Panc1 (cell line): ENCODE measurements around the gene SPTBN1. TPM values are rescaled to one million over a fixed set of nuclear protein-coding genes. Genes with fewer than 3 reads are reported as not detected.

Source experiments
- ATAC-seq: fragments of 200-7000 bp; cut with Tn5 transposase; 2 replicates; pipeline ENCODE4 v1.9.1; 2020; ENCODE audit warnings: mild to moderate bottlenecking, moderate library complexity
- BruUV-seq: library from RNA; stranded (reverse); fragments of 400-500 nt; replicated peaks from 2 replicates; lab custom pipeline; 2021; lab: Mats Ljungman, UMichigan
- CTCF ChIA-PET: fragments of 300-600 bp; sonication (Branson Sonifier 250); formaldehyde crosslinking; loops from one replicate; lab custom pipeline; 2022; ENCODE audit warnings: antibody characterized with exemption; lab: Charles Lee
- POLR2A ChIA-PET: fragments of 300-600 bp; sonication (Branson Sonifier 250); formaldehyde crosslinking; loops from one replicate; lab custom pipeline; 2022; ENCODE audit warnings: antibody characterized with exemption; lab: Charles Lee
- DNase-seq: peaks from one replicate; pipeline ENCODE4 v3.0.0-alpha.2; 2010; ENCODE audit warnings: low read depth, low spot score
- H3K27ac ChIP-seq: 2 replicates; pipeline ENCODE4 v1.5.1; 2011; ENCODE audit warnings: mild to moderate bottlenecking, low read length, inconsistent platforms
- H3K27me3 ChIP-seq: fragments of 200-500 bp; sonication (Bioruptor generic); 2 replicates; pipeline ENCODE4 v1.6.0; 2014; ENCODE audit warnings: low read length, inconsistent platforms; ENCODE audit not compliant: control insufficient read depth, insufficient read depth
- H3K36me3 ChIP-seq: fragments of 200-500 bp; sonication (Bioruptor generic); 2 replicates; pipeline ENCODE4 v1.5.1; 2014; ENCODE audit warnings: inconsistent platforms, mild to moderate bottlenecking, low read length, moderate library complexity; ENCODE audit not compliant: control insufficient read depth, insufficient read depth
- H3K4me1 ChIP-seq: 2 replicates; pipeline ENCODE4 v1.5.1; 2011; ENCODE audit warnings: inconsistent platforms, mild to moderate bottlenecking, low read length, moderate library complexity; ENCODE audit not compliant: control insufficient read depth, insufficient read depth
- H3K4me3 ChIP-seq, 2 experiments: 2 replicates each; pipeline ENCODE4 v1.5.1; 2011 to 2012; ENCODE audit warnings: low read depth in 2 of 2, low read length in 2 of 2, mild to moderate bottlenecking in 2 of 2, inconsistent platforms in 1 of 2, moderate library complexity in 1 of 2
- H3K9me3 ChIP-seq: fragments of 200-500 bp; sonication (Bioruptor generic); 2 replicates; pipeline ENCODE4 v1.5.1; 2014; ENCODE audit warnings: low read depth, mild to moderate bottlenecking, inconsistent platforms, low read length, moderate library complexity; ENCODE audit not compliant: control insufficient read depth, insufficient read depth
- POLR2AphosphoS5 ChIP-seq: IDR thresholded peaks from 2 replicates; pipeline ENCODE4 v1.6.1; 2012; ENCODE audit warnings: mild to moderate bottlenecking, low read depth, low read length, moderate library complexity
- SIN3A ChIP-seq: IDR thresholded peaks from 2 replicates; pipeline ENCODE4 v1.6.1; 2012; ENCODE audit warnings: low read depth, mild to moderate bottlenecking, low read length, moderate library complexity, borderline replicate concordance; ENCODE audit not compliant: insufficient read depth
- TCF7L2 ChIP-seq: IDR thresholded peaks from 2 replicates; pipeline ENCODE4 v1.6.1; 2011; ENCODE audit warnings: mild to moderate bottlenecking, low read depth, low read length, inconsistent platforms
- in situ Hi-C: cut with HindIII; loops from 2 replicates; pipeline ENCODE4 v1.10.0; 2016; ENCODE audit warnings: low sequenced_read_pairs, low pct_unique_long_range_greater_than_20kb
- intact Hi-C: fragments of 100-400 bp; cut with micrococcal nuclease; formaldehyde crosslinking; loops from one replicate; pipeline ENCODE4 v1.10.0; 2022; ENCODE audit not compliant: unreplicated experiment
- total RNA-seq: library from RNA; stranded (reverse); gene quantifications from one replicate; pipeline ENCODE4 v1.2.1, GENCODE V29; 2021; ENCODE audit not compliant: unreplicated experiment
- TF ChIP-seq, protein P1 (sequence below): fragments of 450-650 bp; IDR thresholded peaks from 2 replicates; pipeline ENCODE4 v1.5.1; 2017; ENCODE audit warnings: mild to moderate bottlenecking
- TF ChIP-seq, protein P2 (sequence below), 2 experiments: IDR thresholded peaks; 2 replicates each; pipeline ENCODE4 v1.6.1; 2011 to 2012; ENCODE audit warnings: low read depth in 2 of 2, control low read depth in 1 of 2, low read length in 1 of 2, mild to moderate bottlenecking in 1 of 2, moderate library complexity in 1 of 2; ENCODE audit not compliant: insufficient read depth in 1 of 2

The SPTBN1 gene
- total RNA-seq, 1 experiment from 2014 or later, result 169 TPM

DNA sequence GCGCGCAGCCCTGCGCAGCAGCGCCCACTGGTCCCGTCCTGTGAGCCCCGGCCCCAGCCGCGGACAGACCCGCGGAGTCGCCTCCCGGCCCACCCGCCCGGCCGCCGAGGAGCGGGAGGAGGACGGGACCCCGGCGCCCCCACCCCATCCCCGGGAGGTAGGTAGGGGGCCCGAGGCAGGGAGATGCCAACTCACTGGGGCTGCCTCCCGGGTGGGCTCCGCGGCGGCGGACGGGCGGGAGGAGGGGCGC is 160 bp downstream of the SPTBN1 start:
- in situ Hi-C loops (no loop called here), intact Hi-C loops (loop anchor here (10.0 kb wide), 1 partner anchor 99 kb away; no protein-coding TSS in a partner anchor)
- no peaks in the 10 kb centered on the region; the same call in 1 of the 2 replicates for H3K36me3 ChIP-seq
- no TSS peak for BruUV-seq
- ChIA-PET POLR2A (no interaction called here), CTCF (no interaction called here)
- H3K4me1 ChIP-seq, result peaks cover 26% of the 10 kb centered on the region
- no peak for DNase-seq
- TF ChIP-seq TCF7L2 (no peak), SIN3A (0 out of 2 replicates have a peak, but pooled peaks have one; percentile 28), POLR2AphosphoS5 (no peak)
- TF ChIP-seq, protein P1, sequence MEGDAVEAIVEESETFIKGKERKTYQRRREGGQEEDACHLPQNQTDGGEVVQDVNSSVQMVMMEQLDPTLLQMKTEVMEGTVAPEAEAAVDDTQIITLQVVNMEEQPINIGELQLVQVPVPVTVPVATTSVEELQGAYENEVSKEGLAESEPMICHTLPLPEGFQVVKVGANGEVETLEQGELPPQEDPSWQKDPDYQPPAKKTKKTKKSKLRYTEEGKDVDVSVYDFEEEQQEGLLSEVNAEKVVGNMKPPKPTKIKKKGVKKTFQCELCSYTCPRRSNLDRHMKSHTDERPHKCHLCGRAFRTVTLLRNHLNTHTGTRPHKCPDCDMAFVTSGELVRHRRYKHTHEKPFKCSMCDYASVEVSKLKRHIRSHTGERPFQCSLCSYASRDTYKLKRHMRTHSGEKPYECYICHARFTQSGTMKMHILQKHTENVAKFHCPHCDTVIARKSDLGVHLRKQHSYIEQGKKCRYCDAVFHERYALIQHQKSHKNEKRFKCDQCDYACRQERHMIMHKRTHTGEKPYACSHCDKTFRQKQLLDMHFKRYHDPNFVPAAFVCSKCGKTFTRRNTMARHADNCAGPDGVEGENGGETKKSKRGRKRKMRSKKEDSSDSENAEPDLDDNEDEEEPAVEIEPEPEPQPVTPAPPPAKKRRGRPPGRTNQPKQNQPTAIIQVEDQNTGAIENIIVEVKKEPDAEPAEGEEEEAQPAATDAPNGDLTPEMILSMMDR, result no peak
- TF ChIP-seq, protein P2, sequence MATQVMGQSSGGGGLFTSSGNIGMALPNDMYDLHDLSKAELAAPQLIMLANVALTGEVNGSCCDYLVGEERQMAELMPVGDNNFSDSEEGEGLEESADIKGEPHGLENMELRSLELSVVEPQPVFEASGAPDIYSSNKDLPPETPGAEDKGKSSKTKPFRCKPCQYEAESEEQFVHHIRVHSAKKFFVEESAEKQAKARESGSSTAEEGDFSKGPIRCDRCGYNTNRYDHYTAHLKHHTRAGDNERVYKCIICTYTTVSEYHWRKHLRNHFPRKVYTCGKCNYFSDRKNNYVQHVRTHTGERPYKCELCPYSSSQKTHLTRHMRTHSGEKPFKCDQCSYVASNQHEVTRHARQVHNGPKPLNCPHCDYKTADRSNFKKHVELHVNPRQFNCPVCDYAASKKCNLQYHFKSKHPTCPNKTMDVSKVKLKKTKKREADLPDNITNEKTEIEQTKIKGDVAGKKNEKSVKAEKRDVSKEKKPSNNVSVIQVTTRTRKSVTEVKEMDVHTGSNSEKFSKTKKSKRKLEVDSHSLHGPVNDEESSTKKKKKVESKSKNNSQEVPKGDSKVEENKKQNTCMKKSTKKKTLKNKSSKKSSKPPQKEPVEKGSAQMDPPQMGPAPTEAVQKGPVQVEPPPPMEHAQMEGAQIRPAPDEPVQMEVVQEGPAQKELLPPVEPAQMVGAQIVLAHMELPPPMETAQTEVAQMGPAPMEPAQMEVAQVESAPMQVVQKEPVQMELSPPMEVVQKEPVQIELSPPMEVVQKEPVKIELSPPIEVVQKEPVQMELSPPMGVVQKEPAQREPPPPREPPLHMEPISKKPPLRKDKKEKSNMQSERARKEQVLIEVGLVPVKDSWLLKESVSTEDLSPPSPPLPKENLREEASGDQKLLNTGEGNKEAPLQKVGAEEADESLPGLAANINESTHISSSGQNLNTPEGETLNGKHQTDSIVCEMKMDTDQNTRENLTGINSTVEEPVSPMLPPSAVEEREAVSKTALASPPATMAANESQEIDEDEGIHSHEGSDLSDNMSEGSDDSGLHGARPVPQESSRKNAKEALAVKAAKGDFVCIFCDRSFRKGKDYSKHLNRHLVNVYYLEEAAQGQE (IDR thresholded peaks at IDR 0.05; ENCODE audit: insufficient read depth in 1 of 2, low read depth in 2 of 2, low read length in 1 of 2), result no peak
- H3K27me3 ChIP-seq, result no peaks in the 10 kb centered on the region
- peak; percentile 78; the same call in 1 of the 2 replicates for ATAC-seq
- no peak overlapping the region for H3K27ac ChIP-seq
- H3K9me3 ChIP-seq, result no peaks in the 10 kb centered on the region
- peak overlapping the region; percentile 82 to 86 for H3K4me3 ChIP-seq

DNA sequence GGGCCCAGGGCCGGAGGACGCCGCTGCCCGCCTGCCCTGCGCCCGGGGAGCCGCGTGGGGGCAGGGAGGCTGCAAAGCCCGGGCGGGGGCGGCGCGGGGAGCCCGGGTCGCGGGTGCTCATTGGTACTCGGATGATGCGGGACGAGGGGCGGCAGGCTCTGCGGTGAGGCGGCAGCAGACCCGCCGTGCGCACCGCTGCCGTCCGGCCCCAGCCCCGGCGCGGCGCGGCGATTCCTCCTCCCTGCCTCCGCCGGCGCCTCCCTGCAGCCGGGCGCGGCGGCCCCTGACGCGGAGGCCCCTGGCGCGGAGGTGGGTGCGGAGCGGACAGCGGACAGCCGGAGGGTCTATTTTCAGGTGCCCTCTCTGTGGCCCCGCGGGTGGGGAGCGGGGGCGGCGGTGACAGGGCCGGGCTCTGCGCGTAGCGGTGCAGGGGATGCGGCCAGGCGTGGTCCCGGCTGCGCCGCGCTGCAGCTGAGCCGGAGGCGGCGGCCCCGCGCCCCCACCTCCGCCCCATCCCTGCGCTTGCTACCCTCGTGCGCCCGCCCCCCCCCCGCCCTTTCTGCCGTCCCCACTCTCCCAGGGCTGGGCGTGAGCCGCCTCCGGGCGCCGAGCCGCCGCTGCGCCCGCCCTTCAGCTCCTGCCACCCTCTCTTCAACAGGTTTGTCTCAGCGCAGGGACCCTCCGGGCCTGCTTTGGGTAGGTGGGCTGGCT is 640 bp downstream of the SPTBN1 start:
- in situ Hi-C loops (no loop called here), intact Hi-C loops (loop anchor here (10.0 kb wide), 1 partner anchor 98 kb away; no protein-coding TSS in a partner anchor)
- Histone ChIP-seq H3K4me3 (peak overlapping the region; percentile 82 to 86), H3K9me3 (no peaks in the 10 kb centered on the region), H3K36me3 (no peaks in the 10 kb centered on the region; the same call in 1 of the 2 replicates), H3K27ac (peak overlapping the region; percentile 87), H3K27me3 (no peaks in the 10 kb centered on the region), H3K4me1 (peaks cover 26% of the 10 kb centered on the region)
- BruUV-seq, result no TSS peak
- ATAC-seq (peak; percentile 50), DNase-seq (no peak)
- TF ChIP-seq, protein P1, result peak; percentile 9; the same call in 1 of the 2 replicates
- TF ChIP-seq SIN3A (0 out of 2 replicates have a peak, but pooled peaks have one; percentile 22), TCF7L2 (no peak)
- ChIA-PET POLR2A (interaction anchor here (0.7 kb wide), 1 partner anchor 382 kb away, joined by 3 read pairs; no protein-coding TSS in a partner anchor), CTCF (interaction anchor here (0.6 kb wide), 1 partner anchor 238 kb away, joined by 3 read pairs; no protein-coding TSS in a partner anchor)
